Stromal cell of bone marrow (primary cell): ENCODE results near the gene FAM219A.
"Not testable (repeated sequence)": the region's sequence is repeated elsewhere in the genome, so short reads cannot be mapped to it uniquely, and the experiment has no call there.

ENCODE experiments used
- DNase-seq: peaks from one replicate; pipeline ENCODE4 v3.0.0-alpha.2; 2012; ENCODE audit warnings: low read depth

Gene FAM219A

GRCh38 chr9:34484678-34485077 lies 26.3 kb upstream of the FAM219A start:
- DNase-seq = no peak

GRCh38 chr9:34482746-34483145 lies 24.4 kb upstream of the FAM219A start:
- not testable (repeated sequence) for DNase-seq

- not testable (repeated sequence) for DNase-seq
Observed at GRCh38 chr9:34481620-34482019, 23.2 kb upstream of the FAM219A start.

- DNase-seq = no peak
Observed at GRCh38 chr9:34479431-34479866, 21.1 kb upstream of the FAM219A start.

- no peak for DNase-seq
Observed at GRCh38 chr9:34477541-34477940, 19.2 kb upstream of the FAM219A start.

GRCh38 chr9:34475097-34475496 lies 16.7 kb upstream of the FAM219A start:
- no peak for DNase-seq

- no peak for DNase-seq
Observed at GRCh38 chr9:34465468-34465867, 7.1 kb upstream of the FAM219A start.

- no peak for DNase-seq
Observed at GRCh38 chr9:34464571-34464970, 6.2 kb upstream of the FAM219A start.

- no peak for DNase-seq
Observed at GRCh38 chr9:34463901-34464232, 5.5 kb upstream of the FAM219A start.

- peak; percentile 80 for DNase-seq
Observed at GRCh38 chr9:34463098-34463900, 4.9 kb upstream of the FAM219A start.

GRCh38 chr9:34459941-34460340 lies 1.6 kb upstream of the FAM219A start:
- DNase-seq = no peak

GRCh38 chr9:34459356-34459755 lies 986 bp upstream of the FAM219A start:
- no peak for DNase-seq

GRCh38 chr9:34458959-34459340 lies 580 bp upstream of the FAM219A start:
- DNase-seq = no peak

GRCh38 chr9:34457266-34458012 lies 931 bp downstream of the FAM219A start:
- DNase-seq = peak; percentile 56

GRCh38 chr9:34456746-34457145 lies 1.6 kb downstream of the FAM219A start:
- no peak for DNase-seq

- DNase-seq = no peak
Observed at GRCh38 chr9:34456151-34456550, 2.2 kb downstream of the FAM219A start.

GRCh38 chr9:34454571-34455065 lies 3.8 kb downstream of the FAM219A start:
- peak; percentile 83 for DNase-seq

GRCh38 chr9:34452568-34452967 lies 5.8 kb downstream of the FAM219A start:
- DNase-seq = no peak

- DNase-seq = no peak
Observed at GRCh38 chr9:34451545-34451944, 6.8 kb downstream of the FAM219A start.

GRCh38 chr9:34451135-34451534 lies 7.2 kb downstream of the FAM219A start:
- no peak for DNase-seq

- no peak for DNase-seq
Observed at GRCh38 chr9:34450644-34451043, 7.7 kb downstream of the FAM219A start.

GRCh38 chr9:34446951-34447350 lies 11.4 kb downstream of the FAM219A start:
- no peak for DNase-seq

GRCh38 chr9:34446468-34446891 lies 11.9 kb downstream of the FAM219A start:
- DNase-seq = no peak
